HG03342 (cell line): ENCODE results near the gene CRIM1.

Source experiments
- ATAC-seq: cut with Tn5 transposase; IDR thresholded peaks from one replicate; pipeline ENCODE4 v1.9.1; 2021; ENCODE audit warnings: mild to moderate bottlenecking, moderate library complexity; ENCODE audit not compliant: unreplicated experiment

Gene CRIM1

GRCh38 chr2:36569267-36569856 lies 213.8 kb downstream of the CRIM1 start:
- ATAC-seq = no peak

GRCh38 chr2:36570416-36570815 lies 214.8 kb downstream of the CRIM1 start:
- no peak for ATAC-seq

- no peak for ATAC-seq
Observed at GRCh38 chr2:36572054-36572718, 216.6 kb downstream of the CRIM1 start.

- ATAC-seq = no peak
Observed at GRCh38 chr2:36572719-36573059, 217.1 kb downstream of the CRIM1 start.

GRCh38 chr2:36573165-36573564 lies 217.6 kb downstream of the CRIM1 start:
- ATAC-seq = no peak

- no peak for ATAC-seq
Observed at GRCh38 chr2:36574560-36574959, 219.0 kb downstream of the CRIM1 start.

GRCh38 chr2:36577884-36578283 lies 222.3 kb downstream of the CRIM1 start:
- no peak for ATAC-seq

- no peak for ATAC-seq
Observed at GRCh38 chr2:36578343-36579296, 223.0 kb downstream of the CRIM1 start.

GRCh38 chr2:36579297-36579664 lies 223.7 kb downstream of the CRIM1 start:
- no peak for ATAC-seq

GRCh38 chr2:36582538-36582937 lies 227.0 kb downstream of the CRIM1 start:
- no peak for ATAC-seq

GRCh38 chr2:36582951-36583350 lies 227.4 kb downstream of the CRIM1 start:
- no peak for ATAC-seq

- no peak for ATAC-seq
Observed at GRCh38 chr2:36584148-36584794, 228.7 kb downstream of the CRIM1 start.

GRCh38 chr2:36586672-36587071 lies 231.1 kb downstream of the CRIM1 start:
- no peak for ATAC-seq

- ATAC-seq = no peak
Observed at GRCh38 chr2:36587101-36587500, 231.5 kb downstream of the CRIM1 start.

- no peak for ATAC-seq
Observed at GRCh38 chr2:36587556-36587955, 232.0 kb downstream of the CRIM1 start.

GRCh38 chr2:36589230-36589630 lies 233.7 kb downstream of the CRIM1 start:
- ATAC-seq = no peak

GRCh38 chr2:36594849-36595248 lies 239.3 kb downstream of the CRIM1 start:
- ATAC-seq = no peak

- no peak for ATAC-seq
Observed at GRCh38 chr2:36596397-36596796, 240.8 kb downstream of the CRIM1 start.

- no peak for ATAC-seq
Observed at GRCh38 chr2:36597003-36597531, 241.5 kb downstream of the CRIM1 start.

GRCh38 chr2:36597532-36598377 lies 242.2 kb downstream of the CRIM1 start, which contains the start of gene FEZ2:
TSS of gene FEZ2 (minus strand) at chr2:36598168. CDS start at chr2:36598142, 26 bp downstream.
- ATAC-seq = peak; percentile 99
